Endothelial cell of umbilical vein (primary cell): Measurements from ENCODE around the gene CNTN3. TPM values are rescaled to one million over a fixed set of nuclear protein-coding genes. Genes with fewer than 3 reads are reported as not detected.

Source experiments
- BruUV-seq: library from RNA; stranded (reverse); fragments of 400-500 nt; replicated peaks from 2 replicates; lab custom pipeline; 2021; lab: Mats Ljungman, UMichigan
- CTCF ChIA-PET: fragments of 300-600, 350-600 bp; sonication (Branson Sonifier 250); formaldehyde crosslinking; loops from one replicate; lab custom pipeline; 2021; ENCODE audit warnings: antibody characterized with exemption, inconsistent platforms; lab: Charles Lee
- POLR2A ChIA-PET: fragments of 300-600, 350-600 bp; sonication (Branson Sonifier 250); formaldehyde crosslinking; loops from one replicate; lab custom pipeline; 2021; ENCODE audit warnings: antibody characterized with exemption, inconsistent platforms; lab: Charles Lee
- DNase-seq: peaks from one replicate; pipeline ENCODE4 v3.0.0-alpha.2; 2011; ENCODE audit warnings: low read depth, low spot score
- FAIRE-seq: peaks from 2 replicates; lab custom pipeline; 2011; peaks lifted over from hg19 to GRCh38; lab: Jason Lieb, UNC
- H2AFZ ChIP-seq: 2 replicates; pipeline ENCODE4 v1.6.0; 2012; ENCODE audit warnings: low read depth, low read length, control low read depth, inconsistent platforms
- H3K27ac ChIP-seq: 2 replicates; pipeline ENCODE4 v1.5.1; 2011; ENCODE audit warnings: low read depth, mild to moderate bottlenecking, control low read depth, low read length, moderate library complexity; ENCODE audit not compliant: insufficient read depth
- H3K27me3 ChIP-seq, 2 experiments: 2 replicates each; pipeline versions ENCODE4 v1.6.0 to v1.6.1; 2011; ENCODE audit warnings: low read length in 2 of 2, mixed read lengths in 1 of 2; ENCODE audit not compliant: control insufficient read depth in 2 of 2, insufficient read depth in 2 of 2
- H3K36me3 ChIP-seq, 2 experiments: 2 replicates in 1 of 2; 3 replicates in 1 of 2; pipeline ENCODE4 v1.5.1; 2011; ENCODE audit warnings: low read length in 2 of 2, mild to moderate bottlenecking in 1 of 2, moderate library complexity in 1 of 2; ENCODE audit not compliant: control insufficient read depth in 2 of 2, insufficient read depth in 2 of 2; ENCODE audit errors: extremely low read depth in 1 of 2
- H3K4me1 ChIP-seq: 3 replicates; pipeline ENCODE4 v1.5.1; 2011; ENCODE audit warnings: mild to moderate bottlenecking, low read length; ENCODE audit not compliant: control insufficient read depth, insufficient read depth; ENCODE audit errors: extremely low read depth
- H3K4me2 ChIP-seq: 2 replicates; pipeline ENCODE4 v1.6.1; 2011; ENCODE audit warnings: low read length, control low read depth, mixed read lengths; ENCODE audit not compliant: insufficient read depth
- H3K4me3 ChIP-seq, 3 experiments: fragments of 200-600 bp in 1 of 3; sonication (generic), shearing (Covaris generic) in 1 of 3; replicated peaks in 1 of 3; 2 replicates each; pipeline ENCODE4 v1.5.1; 2011 to 2016; ENCODE audit warnings: control low read depth in 3 of 3, low read length in 3 of 3, mild to moderate bottlenecking in 2 of 3, inconsistent platforms in 1 of 3, low read depth in 1 of 3, moderate library complexity in 1 of 3; ENCODE audit not compliant: insufficient read depth in 1 of 3
- H3K79me2 ChIP-seq: 2 replicates; pipeline ENCODE4 v1.6.0; 2012; ENCODE audit warnings: low read length, inconsistent platforms; ENCODE audit not compliant: control insufficient read depth, insufficient read depth
- H3K9ac ChIP-seq: replicated peaks from 2 replicates; pipeline ENCODE3; 2011; ENCODE audit warnings: low read length, control low read depth; ENCODE audit not compliant: insufficient read depth; ENCODE audit errors: extremely low read depth
- H3K9me1 ChIP-seq: replicated peaks from 3 replicates; pipeline ENCODE4 v1.6.0; 2011; ENCODE audit warnings: mild to moderate bottlenecking, low read length; ENCODE audit not compliant: control insufficient read depth, insufficient read depth; ENCODE audit errors: extremely low read depth
- H3K9me3 ChIP-seq: replicated peaks from 2 replicates; pipeline ENCODE4 v1.5.1; 2012; ENCODE audit warnings: low read length, inconsistent platforms; ENCODE audit not compliant: control insufficient read depth, insufficient read depth
- H4K20me1 ChIP-seq: replicated peaks from 2 replicates; pipeline ENCODE3; 2011; ENCODE audit warnings: mild to moderate bottlenecking, low read length; ENCODE audit not compliant: control insufficient read depth, insufficient read depth; ENCODE audit errors: extremely low read depth
- CTCF ChIP-seq, 2 donors: IDR thresholded peaks; 1 replicate in 1 of 2; 2 replicates in 1 of 2; pipeline ENCODE4 v1.5.1; 2011; ENCODE audit warnings: low read length in 2 of 2, mild to moderate bottlenecking in 2 of 2, moderate library complexity in 2 of 2, control low read depth in 1 of 2, inconsistent platforms in 1 of 2, low read depth in 1 of 2; ENCODE audit not compliant: insufficient read depth in 1 of 2; ENCODE audit errors: extremely low read depth in 1 of 2
- EZH2 ChIP-seq: IDR thresholded peaks from 2 replicates; pipeline ENCODE4 v1.6.1; 2012; ENCODE audit warnings: borderline replicate concordance, low read depth, mild to moderate bottlenecking, moderate library complexity, low read length, inconsistent platforms; ENCODE audit not compliant: severe bottlenecking
- FOS ChIP-seq: IDR thresholded peaks from 2 replicates; pipeline ENCODE4 v1.6.1; 2011; ENCODE audit warnings: mild to moderate bottlenecking, low read length, moderate library complexity, borderline replicate concordance; ENCODE audit not compliant: insufficient read depth
- GATA2 ChIP-seq: IDR thresholded peaks from 2 replicates; pipeline ENCODE4 v1.7.0; 2011; ENCODE audit warnings: low read depth, mild to moderate bottlenecking, moderate library complexity, mixed read lengths, low read length; ENCODE audit not compliant: insufficient read length, insufficient read depth
- JUN ChIP-seq: IDR thresholded peaks from 2 replicates; pipeline ENCODE4 v1.6.1; 2011; ENCODE audit warnings: borderline replicate concordance, low read depth; ENCODE audit not compliant: insufficient read length, insufficient read depth
- MAX ChIP-seq: IDR thresholded peaks from 2 replicates; pipeline ENCODE4 v1.6.1; 2011; ENCODE audit not compliant: insufficient read depth, insufficient read length
- MYC ChIP-seq: IDR thresholded peaks from one replicate; pipeline ENCODE4 v1.6.1; 2011; ENCODE audit warnings: mild to moderate bottlenecking, low read depth, low read length
- POLR2A ChIP-seq: IDR thresholded peaks from 2 replicates; pipeline ENCODE4 v1.6.1; 2012; ENCODE audit warnings: low read depth, mild to moderate bottlenecking, control low read depth, low read length
- POLR2AphosphoS5 ChIP-seq: IDR thresholded peaks from 2 replicates; pipeline ENCODE4 v1.6.1; 2012; ENCODE audit warnings: low read depth, mild to moderate bottlenecking, control low read depth, low read length, moderate library complexity; ENCODE audit not compliant: insufficient read depth
- dilution Hi-C: fragments of 300-500 bp; cut with MboI; formaldehyde crosslinking; loops from one replicate; pipeline ENCODE4 v1.15.0; 2019; ENCODE audit warnings: low sequenced_read_pairs; ENCODE audit not compliant: extremely low pct_ligation_motif_present
- intact Hi-C: fragments of 100-400 bp; cut with micrococcal nuclease; formaldehyde crosslinking; loops from one replicate; pipeline ENCODE4 v1.10.0; 2022
- polyA plus RNA-seq, 4 experiments: library from polyadenylated mRNA; depleted of rRNA in 3 of 4; stranded (reverse) in 3 of 4; unstranded in 1 of 4; fragments of >200 nt; gene quantifications; 2 replicates each; pipeline versions ENCODE4 v1.2.1 to v1.2.3, GENCODE V29; 2011 to 2012; ENCODE audit warnings: missing spikeins in 1 of 4
- total RNA-seq: library from RNA; stranded (reverse); gene quantifications from 2 replicates; pipeline ENCODE4 v1.2.3, GENCODE V29; 2021

CNTN3 gene
- total and polyA plus RNA-seq, 2 donors (not counting 3 experiments of a cell fraction or from before 2014, with no cell fraction given), result 0.03 TPM; not detected in 1

- TF ChIP-seq MAX, result no peak
- no peak for TF ChIP-seq MYC
- no peak for TF ChIP-seq POLR2AphosphoS5
- no peak for TF ChIP-seq GATA2
- TF ChIP-seq EZH2, result no peak
- no peak for TF ChIP-seq JUN
- no peak for TF ChIP-seq POLR2A
- TF ChIP-seq CTCF (IDR thresholded peaks at IDR 0.05; ENCODE audit: extremely low read depth in 1 of 2, insufficient read depth in 1 of 2, low read depth in 1 of 2, low read length in 2 of 2), result no peak
- no peak for TF ChIP-seq FOS
- H3K4me3 ChIP-seq, result no peak overlapping the region
- no TSS peak for BruUV-seq
- H3K4me1 ChIP-seq, result no peaks in the 10 kb centered on the region
- no peaks in the 10 kb centered on the region for H3K79me2 ChIP-seq
- H3K9me3 ChIP-seq, result no peaks in the 10 kb centered on the region
- H3K9me1 ChIP-seq, result no peaks in the 10 kb centered on the region
- ChIA-PET CTCF (no interaction called here), POLR2A (no interaction called here)
- no peak overlapping the region for H3K4me2 ChIP-seq
- DNase-seq, result no peak
- no peaks in the 10 kb centered on the region for H3K36me3 ChIP-seq
- H4K20me1 ChIP-seq, result no peaks in the 10 kb centered on the region
- dilution Hi-C loops, result no loop called here
- no peak overlapping the region for H2AFZ ChIP-seq
- H3K9ac ChIP-seq, result no peak overlapping the region
- no peaks in the 10 kb centered on the region for H3K27me3 ChIP-seq
- no peak overlapping the region for H3K27ac ChIP-seq
- FAIRE-seq, result no peak
- intact Hi-C loops, result no loop called here
These were observed 47.2 kb upstream of the CNTN3 start for GRCh38 chr3:74661672-74662071.
